Endothelial cell (in vitro differentiated cells): ENCODE measurements around the gene IP6K2. TPM values are rescaled to one million over a fixed set of nuclear protein-coding genes. Genes with fewer than 3 reads are reported as not detected.
A peak's percentile ranks its signal among the peaks of the same experiment; 100 is the strongest.

Source experiments
- DNase-seq: peaks from one replicate; pipeline ENCODE4 v3.0.0; 2021; ENCODE audit warnings: low spot score
- H3K27ac Mint-ChIP-seq: one replicate; pipeline ENCODE4 v1.8.0; 2021; ENCODE audit warnings: mixed read lengths, inconsistent platforms; ENCODE audit not compliant: unreplicated experiment
- H3K27me3 Mint-ChIP-seq: one replicate; pipeline ENCODE4 v1.8.0; 2021; ENCODE audit warnings: mild to moderate bottlenecking, moderate library complexity, mixed read lengths, inconsistent platforms; ENCODE audit not compliant: unreplicated experiment
- H3K36me3 Mint-ChIP-seq: one replicate; pipeline ENCODE4 v1.8.0; 2021; ENCODE audit warnings: mild to moderate bottlenecking, low read depth, mixed read lengths, inconsistent platforms; ENCODE audit not compliant: unreplicated experiment
- H3K4me1 Mint-ChIP-seq: one replicate; pipeline ENCODE4 v1.8.0; 2021; ENCODE audit warnings: mild to moderate bottlenecking, mixed read lengths, inconsistent platforms; ENCODE audit not compliant: unreplicated experiment
- H3K4me3 Mint-ChIP-seq: one replicate; pipeline ENCODE4 v1.8.0; 2021; ENCODE audit warnings: mild to moderate bottlenecking, mixed read lengths, inconsistent platforms; ENCODE audit not compliant: unreplicated experiment
- H3K9me3 Mint-ChIP-seq: one replicate; pipeline ENCODE4 v1.8.0; 2021; ENCODE audit warnings: mixed read lengths, inconsistent platforms; ENCODE audit not compliant: unreplicated experiment
- total RNA-seq: library from RNA; stranded (reverse); fragmentation: NEBNext Ultra II Directional; extraction: Animal tissue kit (Norgen Biotek cat#: 25700); gene quantifications from one replicate; pipeline ENCODE4 v1.2.1, GENCODE V29; 2021; ENCODE audit not compliant: unreplicated experiment
- TF ChIP-seq, protein P1 (sequence below): fragments of 200-600 bp; sonication (generic); IDR thresholded peaks from one replicate; pipeline ENCODE4 v1.5.0; 2021; ENCODE audit warnings: antibody characterized with exemption; ENCODE audit not compliant: unreplicated experiment

The IP6K2 gene
- total RNA-seq, 1 donor from 2014 or later = 87.9 TPM

DNA sequence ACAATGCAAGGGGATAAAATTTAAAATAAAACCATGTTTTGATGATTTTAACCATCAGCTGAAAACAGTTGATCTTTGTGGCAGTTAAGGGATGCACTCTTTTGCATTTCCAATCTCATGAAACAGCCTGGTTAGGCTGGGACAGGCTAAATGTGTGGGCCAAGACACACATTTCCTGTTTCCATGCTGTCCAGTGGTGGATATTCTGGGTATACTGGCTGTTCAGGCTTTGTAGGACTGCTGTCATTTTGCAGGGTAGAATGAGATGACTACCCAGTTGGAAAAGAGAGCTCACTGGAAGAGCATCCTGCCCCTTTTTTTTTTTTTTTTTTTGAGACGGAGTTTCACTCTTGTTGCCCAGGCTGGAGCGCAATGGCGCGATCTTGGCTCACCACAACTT, 42.0 kb upstream of the IP6K2 start:
- no peak for DNase-seq
- Mint-ChIP-seq H3K36me3 (peaks cover 11% of the 10 kb centered on the region), H3K9me3 (no peaks in the 10 kb centered on the region), H3K27me3 (peaks cover 1% of the 10 kb centered on the region), H3K4me1 (peaks cover 3% of the 10 kb centered on the region), H3K4me3 (peak overlapping the region; percentile 60), H3K27ac (no peak overlapping the region)
- TF ChIP-seq, protein P1, sequence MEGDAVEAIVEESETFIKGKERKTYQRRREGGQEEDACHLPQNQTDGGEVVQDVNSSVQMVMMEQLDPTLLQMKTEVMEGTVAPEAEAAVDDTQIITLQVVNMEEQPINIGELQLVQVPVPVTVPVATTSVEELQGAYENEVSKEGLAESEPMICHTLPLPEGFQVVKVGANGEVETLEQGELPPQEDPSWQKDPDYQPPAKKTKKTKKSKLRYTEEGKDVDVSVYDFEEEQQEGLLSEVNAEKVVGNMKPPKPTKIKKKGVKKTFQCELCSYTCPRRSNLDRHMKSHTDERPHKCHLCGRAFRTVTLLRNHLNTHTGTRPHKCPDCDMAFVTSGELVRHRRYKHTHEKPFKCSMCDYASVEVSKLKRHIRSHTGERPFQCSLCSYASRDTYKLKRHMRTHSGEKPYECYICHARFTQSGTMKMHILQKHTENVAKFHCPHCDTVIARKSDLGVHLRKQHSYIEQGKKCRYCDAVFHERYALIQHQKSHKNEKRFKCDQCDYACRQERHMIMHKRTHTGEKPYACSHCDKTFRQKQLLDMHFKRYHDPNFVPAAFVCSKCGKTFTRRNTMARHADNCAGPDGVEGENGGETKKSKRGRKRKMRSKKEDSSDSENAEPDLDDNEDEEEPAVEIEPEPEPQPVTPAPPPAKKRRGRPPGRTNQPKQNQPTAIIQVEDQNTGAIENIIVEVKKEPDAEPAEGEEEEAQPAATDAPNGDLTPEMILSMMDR = no peak

DNA sequence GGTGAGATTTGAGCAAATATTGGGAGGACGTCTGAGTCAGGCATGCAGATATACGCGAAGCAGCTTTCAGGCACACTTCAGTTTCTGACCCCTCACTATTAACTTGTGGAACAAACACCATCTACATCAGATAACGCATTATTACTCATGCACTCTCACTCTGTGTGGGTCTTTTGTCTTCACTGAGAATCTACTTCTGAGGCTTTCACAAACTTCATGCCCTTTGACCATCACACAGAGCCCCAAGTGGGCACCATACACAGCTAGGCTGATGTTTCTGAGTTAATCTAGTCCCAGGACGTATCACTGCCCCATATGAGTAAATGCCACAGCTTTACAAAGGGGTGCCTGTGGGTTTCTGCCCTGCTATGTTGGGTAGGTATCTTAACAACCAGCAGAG, 39.6 kb upstream of the IP6K2 start:
- Mint-ChIP-seq H3K36me3 (peaks cover 9% of the 10 kb centered on the region), H3K4me1 (no peaks in the 10 kb centered on the region), H3K27ac (no peak overlapping the region), H3K4me3 (no peak overlapping the region), H3K9me3 (no peaks in the 10 kb centered on the region), H3K27me3 (peaks cover 1% of the 10 kb centered on the region)
- TF ChIP-seq, protein P1 = no peak
- no peak for DNase-seq

DNA sequence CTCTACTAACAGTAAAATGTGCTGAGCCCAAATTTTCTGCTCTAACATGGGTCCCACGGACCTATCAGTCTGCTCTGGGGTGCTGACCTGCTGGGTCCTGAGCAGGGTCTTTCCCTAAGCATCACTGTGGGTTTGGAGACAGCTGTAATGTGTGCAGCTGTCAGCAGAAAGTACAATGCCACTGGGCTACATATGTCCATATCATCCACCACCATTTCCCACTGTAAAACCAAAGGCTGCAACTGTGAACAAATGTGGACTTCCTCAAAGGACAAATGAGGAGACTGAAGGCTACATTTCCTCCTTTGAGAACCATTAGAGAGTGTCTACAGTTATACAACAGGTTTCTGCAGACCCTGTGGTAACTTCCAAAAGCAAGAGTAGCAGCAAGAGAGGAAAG, 33.8 kb upstream of the IP6K2 start:
- Mint-ChIP-seq H3K27ac (no peak overlapping the region), H3K4me1 (peaks cover 7% of the 10 kb centered on the region), H3K27me3 (no peaks in the 10 kb centered on the region), H3K9me3 (no peaks in the 10 kb centered on the region), H3K36me3 (peaks cover 18% of the 10 kb centered on the region), H3K4me3 (no peak overlapping the region)
- TF ChIP-seq, protein P1 = no peak
- DNase-seq = no peak

DNA sequence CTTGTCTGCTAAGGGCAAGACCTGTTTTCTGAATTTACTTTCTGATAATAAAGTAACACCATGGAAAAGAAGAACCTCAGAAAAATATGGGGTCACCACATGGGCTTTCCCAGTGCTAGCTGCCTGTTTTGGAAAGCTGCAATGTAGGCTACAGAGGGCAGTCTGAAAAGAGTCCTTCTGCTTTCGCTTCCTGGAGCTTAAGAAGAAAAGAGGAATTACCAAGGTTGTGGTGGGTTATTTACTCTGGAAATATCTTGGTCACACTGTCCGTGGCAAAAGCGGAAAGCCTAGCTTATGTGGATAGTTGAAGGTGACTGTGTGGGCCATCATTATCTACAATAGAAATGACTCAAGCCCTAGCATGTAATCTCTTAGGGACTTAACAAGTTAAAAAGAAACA, 31.7 kb upstream of the IP6K2 start:
- H3K36me3 Mint-ChIP-seq = peaks cover 22% of the 10 kb centered on the region
- no peak overlapping the region for H3K27ac Mint-ChIP-seq
- peaks cover 7% of the 10 kb centered on the region for H3K4me1 Mint-ChIP-seq
- no peak overlapping the region for H3K4me3 Mint-ChIP-seq
- no peak for DNase-seq
- no peaks in the 10 kb centered on the region for H3K27me3 Mint-ChIP-seq
- TF ChIP-seq, protein P1 = no peak
- H3K9me3 Mint-ChIP-seq = no peaks in the 10 kb centered on the region

DNA sequence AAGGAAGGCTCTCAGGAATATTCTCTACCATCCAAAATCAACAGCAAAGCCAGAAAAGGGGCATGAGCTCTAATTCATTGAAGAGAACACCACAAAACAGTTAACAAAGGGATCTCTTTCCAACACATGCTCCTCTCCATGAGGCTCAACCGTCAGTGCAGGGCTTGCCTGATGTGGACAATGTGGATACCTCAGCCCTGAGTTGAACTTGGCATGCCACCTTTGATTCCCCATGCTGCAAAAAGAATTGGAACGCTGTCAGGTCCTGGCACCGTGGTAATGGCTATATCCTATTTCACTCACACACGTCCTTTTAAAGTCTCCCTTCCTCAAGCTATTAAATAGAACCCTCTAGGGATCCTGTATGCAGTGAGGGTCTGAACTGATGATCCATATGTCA, 30.7 kb upstream of the IP6K2 start:
- TF ChIP-seq, protein P1 = no peak
- H3K9me3 Mint-ChIP-seq = no peaks in the 10 kb centered on the region
- H3K4me1 Mint-ChIP-seq = peaks cover 7% of the 10 kb centered on the region
- H3K36me3 Mint-ChIP-seq = peaks cover 22% of the 10 kb centered on the region
- no peak overlapping the region for H3K4me3 Mint-ChIP-seq
- DNase-seq = no peak
- no peaks in the 10 kb centered on the region for H3K27me3 Mint-ChIP-seq
- H3K27ac Mint-ChIP-seq = no peak overlapping the region
